ENCODE data around the gene GFOD1.

GFOD1 gene

GRCh38 chr6:13522656-13523055, 35.3 kb upstream of the GFOD1 start:
- no peak overlapping the region for H3K27ac ChIP-seq
- TF ChIP-seq, protein P1, sequence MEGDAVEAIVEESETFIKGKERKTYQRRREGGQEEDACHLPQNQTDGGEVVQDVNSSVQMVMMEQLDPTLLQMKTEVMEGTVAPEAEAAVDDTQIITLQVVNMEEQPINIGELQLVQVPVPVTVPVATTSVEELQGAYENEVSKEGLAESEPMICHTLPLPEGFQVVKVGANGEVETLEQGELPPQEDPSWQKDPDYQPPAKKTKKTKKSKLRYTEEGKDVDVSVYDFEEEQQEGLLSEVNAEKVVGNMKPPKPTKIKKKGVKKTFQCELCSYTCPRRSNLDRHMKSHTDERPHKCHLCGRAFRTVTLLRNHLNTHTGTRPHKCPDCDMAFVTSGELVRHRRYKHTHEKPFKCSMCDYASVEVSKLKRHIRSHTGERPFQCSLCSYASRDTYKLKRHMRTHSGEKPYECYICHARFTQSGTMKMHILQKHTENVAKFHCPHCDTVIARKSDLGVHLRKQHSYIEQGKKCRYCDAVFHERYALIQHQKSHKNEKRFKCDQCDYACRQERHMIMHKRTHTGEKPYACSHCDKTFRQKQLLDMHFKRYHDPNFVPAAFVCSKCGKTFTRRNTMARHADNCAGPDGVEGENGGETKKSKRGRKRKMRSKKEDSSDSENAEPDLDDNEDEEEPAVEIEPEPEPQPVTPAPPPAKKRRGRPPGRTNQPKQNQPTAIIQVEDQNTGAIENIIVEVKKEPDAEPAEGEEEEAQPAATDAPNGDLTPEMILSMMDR (IDR thresholded peaks at IDR 0.05): no peak

DNA sequence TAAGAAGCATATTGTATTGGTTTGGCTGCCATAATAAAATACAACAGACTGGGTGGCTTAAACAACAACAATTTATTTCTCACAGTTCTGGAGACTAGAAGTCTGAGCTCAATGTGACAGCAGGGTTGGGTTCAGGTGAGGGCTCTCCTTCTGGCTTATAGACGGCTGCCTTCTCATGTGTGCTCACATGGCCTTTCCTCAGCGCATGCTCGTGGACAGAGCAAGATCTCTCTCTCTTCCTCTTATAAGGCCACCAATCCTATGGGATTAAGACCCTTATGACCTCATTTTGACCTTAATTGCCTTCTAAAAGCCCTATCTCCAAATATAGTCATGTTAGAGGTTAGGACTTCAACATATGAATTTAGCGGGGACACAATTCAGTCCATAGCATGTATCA, 32.4 kb upstream of the GFOD1 start:
- no peak overlapping the region for H3K4me2 ChIP-seq (ENCODE audit: low read length)
- H3K4me3 ChIP-seq (ENCODE audit: low read depth, low read length): no peak overlapping the region
- H3K27ac ChIP-seq: no peak overlapping the region

More at GRCh38 chr6:13522656-13523055, 35.3 kb upstream of the GFOD1 start:
- Histone ChIP-seq H3K4me2 (ENCODE audit: low read length) (no peak overlapping the region), H3K79me2 (no peaks in the 10 kb centered on the region), H3K4me1 (peaks cover 12% of the 10 kb centered on the region), H3K27me3 (ENCODE audit: control insufficient read depth, insufficient read depth, low read length) (no peaks in the 10 kb centered on the region), H3K9me3 (ENCODE audit: control insufficient read depth, low read length) (no peaks in the 10 kb centered on the region), H3K4me3 (ENCODE audit: low read depth, low read length) (no peak overlapping the region), H3K9ac (no peak overlapping the region), H3K36me3 (ENCODE audit: control insufficient read depth, insufficient read depth, low read length) (no peaks in the 10 kb centered on the region), H2AFZ (no peak overlapping the region)

GRCh38 chr6:13517116-13517515, 29.7 kb upstream of the GFOD1 start:
- Histone ChIP-seq H2AFZ (no peak overlapping the region), H3K27ac (no peak overlapping the region), H3K4me2 (ENCODE audit: low read length) (no peak overlapping the region), H3K36me3 (ENCODE audit: control insufficient read depth, insufficient read depth, low read length) (no peaks in the 10 kb centered on the region), H3K27me3 (ENCODE audit: control insufficient read depth, insufficient read depth, low read length) (no peaks in the 10 kb centered on the region), H3K9me3 (ENCODE audit: control insufficient read depth, low read length) (no peaks in the 10 kb centered on the region), H3K9ac (no peak overlapping the region), H3K4me3 (ENCODE audit: low read depth, low read length) (no peak overlapping the region), H3K79me2 (no peaks in the 10 kb centered on the region), H3K4me1 (no peaks in the 10 kb centered on the region)
- TF ChIP-seq, protein P1 (IDR thresholded peaks at IDR 0.05): no peak

More for the DNA sequence above, 32.4 kb upstream of the GFOD1 start:
- no peak overlapping the region for H3K9ac ChIP-seq
- no peak overlapping the region for H2AFZ ChIP-seq
- H3K79me2 ChIP-seq: no peaks in the 10 kb centered on the region
- H3K36me3 ChIP-seq (ENCODE audit: control insufficient read depth, insufficient read depth, low read length): no peaks in the 10 kb centered on the region
- TF ChIP-seq, protein P1 (IDR thresholded peaks at IDR 0.05): no peak
- H3K9me3 ChIP-seq (ENCODE audit: control insufficient read depth, low read length): no peaks in the 10 kb centered on the region
- H3K4me1 ChIP-seq: peaks cover 10% of the 10 kb centered on the region
- H3K27me3 ChIP-seq (ENCODE audit: control insufficient read depth, insufficient read depth, low read length): no peaks in the 10 kb centered on the region

DNA sequence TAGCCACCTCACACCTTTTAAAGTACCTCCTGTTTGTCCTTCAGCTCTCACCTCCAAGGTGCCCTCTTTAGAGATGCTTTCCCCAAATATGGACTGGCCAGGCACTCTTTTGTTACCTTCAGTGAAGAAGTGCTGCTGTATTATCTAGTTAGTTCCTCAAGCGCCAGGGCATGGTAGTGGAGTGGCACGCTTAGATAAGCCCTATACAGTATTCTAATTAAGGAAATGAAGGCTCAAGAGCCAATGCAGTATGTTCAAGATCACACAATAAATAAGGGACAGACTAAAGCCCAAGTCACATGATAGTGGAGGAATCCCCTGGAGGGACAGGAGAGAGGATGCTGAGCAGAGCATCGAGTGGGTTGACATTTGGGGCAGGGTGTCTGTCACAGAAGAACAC, 28.5 kb upstream of the GFOD1 start:
- H3K4me3 ChIP-seq (ENCODE audit: low read depth, low read length): no peak overlapping the region
- H3K79me2 ChIP-seq: no peaks in the 10 kb centered on the region
- H3K9me3 ChIP-seq (ENCODE audit: control insufficient read depth, low read length): no peaks in the 10 kb centered on the region
- no peak overlapping the region for H3K27ac ChIP-seq
- no peak overlapping the region for H3K9ac ChIP-seq
- H2AFZ ChIP-seq: no peak overlapping the region
- H3K4me2 ChIP-seq (ENCODE audit: low read length): no peak overlapping the region
- H3K4me1 ChIP-seq: no peaks in the 10 kb centered on the region
- no peaks in the 10 kb centered on the region for H3K27me3 ChIP-seq (ENCODE audit: control insufficient read depth, insufficient read depth, low read length)
- TF ChIP-seq, protein P1 (IDR thresholded peaks at IDR 0.05): no peak
- H3K36me3 ChIP-seq (ENCODE audit: control insufficient read depth, insufficient read depth, low read length): no peaks in the 10 kb centered on the region
